Keratinocyte (primary cell): ENCODE data around the gene FGF18. TPM values are rescaled to one million over a fixed set of nuclear protein-coding genes. Genes with fewer than 3 reads are reported as not detected.

Experiments used
- DNase-seq: peaks from one replicate; pipeline ENCODE4 v3.0.0-alpha.2; 2011; ENCODE audit warnings: low read depth, missing footprints, low spot score
- FAIRE-seq: peaks from 2 replicates; lab custom pipeline; 2011; peaks lifted over from hg19 to GRCh38; lab: Jason Lieb, UNC
- H2AFZ ChIP-seq: 2 replicates; pipeline ENCODE4 v1.6.0; 2012; ENCODE audit warnings: low read length, control low read depth, inconsistent platforms; ENCODE audit not compliant: control insufficient read depth
- H3K27ac ChIP-seq: 2 replicates; pipeline ENCODE4 v1.5.1; 2011; ENCODE audit warnings: low read length; ENCODE audit not compliant: control insufficient read depth, insufficient read depth
- H3K27me3 ChIP-seq: 3 replicates; pipeline ENCODE4 v1.6.0; 2011; ENCODE audit warnings: low read length; ENCODE audit not compliant: control insufficient read depth, insufficient read depth; ENCODE audit errors: extremely low read depth
- H3K36me3 ChIP-seq, 2 experiments: 2 replicates in 1 of 2; 3 replicates in 1 of 2; pipeline ENCODE4 v1.5.1; 2011; ENCODE audit warnings: low read length in 2 of 2, mild to moderate bottlenecking in 1 of 2; ENCODE audit not compliant: control insufficient read depth in 2 of 2, insufficient read depth in 2 of 2; ENCODE audit errors: extremely low read depth in 1 of 2
- H3K4me1 ChIP-seq: 3 replicates; pipeline ENCODE4 v1.5.1; 2011; ENCODE audit warnings: low read length; ENCODE audit not compliant: control insufficient read depth, insufficient read depth; ENCODE audit errors: extremely low read depth
- H3K4me2 ChIP-seq: 3 replicates; pipeline ENCODE4 v1.6.0; 2011; ENCODE audit warnings: low read depth, low read length; ENCODE audit not compliant: control insufficient read depth, insufficient read depth; ENCODE audit errors: extremely low read depth
- H3K4me3 ChIP-seq, 3 experiments: fragments of 200-600 bp in 1 of 3; sonication (generic) in 1 of 3; 2 replicates in 2 of 3; 3 replicates in 1 of 3; pipeline ENCODE4 v1.5.1; 2011 to 2016; ENCODE audit warnings: low read length in 3 of 3, mild to moderate bottlenecking in 3 of 3, control low read depth in 2 of 3, inconsistent platforms in 1 of 3, low read depth in 1 of 3, mixed read lengths in 1 of 3, mixed run types in 1 of 3, moderate library complexity in 1 of 3; ENCODE audit not compliant: control insufficient read depth in 2 of 3, insufficient read depth in 2 of 3; ENCODE audit errors: extremely low read depth in 1 of 3
- H3K79me2 ChIP-seq: 2 replicates; pipeline ENCODE4 v1.6.0; 2012; ENCODE audit warnings: low read length; ENCODE audit not compliant: control insufficient read depth, insufficient read depth
- H3K9ac ChIP-seq: 3 replicates; pipeline ENCODE4 v1.6.0; 2011; ENCODE audit warnings: low read length; ENCODE audit not compliant: control insufficient read depth, insufficient read depth; ENCODE audit errors: extremely low read depth
- H3K9me1 ChIP-seq: 3 replicates; pipeline ENCODE4 v1.6.0; 2011; ENCODE audit warnings: low read length; ENCODE audit not compliant: control insufficient read depth, insufficient read depth; ENCODE audit errors: extremely low read depth
- H3K9me3 ChIP-seq: 2 replicates; pipeline ENCODE4 v1.5.1; 2012; ENCODE audit warnings: low read depth, low read length; ENCODE audit not compliant: control insufficient read depth
- H4K20me1 ChIP-seq: 3 replicates; pipeline ENCODE4 v1.6.0; 2011; ENCODE audit warnings: low read length; ENCODE audit not compliant: control insufficient read depth, insufficient read depth; ENCODE audit errors: extremely low read depth
- EZH2 ChIP-seq: IDR thresholded peaks from one replicate; pipeline ENCODE4 v1.6.1; 2012; ENCODE audit warnings: inconsistent platforms, mild to moderate bottlenecking, low read length, moderate library complexity
- dilution Hi-C: fragments of 300-500 bp; cut with MboI; formaldehyde crosslinking; loops from one replicate; pipeline ENCODE4 v1.7.0; 2020; ENCODE audit warnings: low sequenced_read_pairs; ENCODE audit not compliant: extremely low pct_ligation_motif_present
- polyA plus RNA-seq, 5 experiments: library from polyadenylated mRNA; depleted of rRNA in 3 of 5; stranded (reverse) in 3 of 5; stranded (forward) in 1 of 5; unstranded in 1 of 5; fragments of >200 nt; gene quantifications; 1 replicate in 1 of 5; 2 replicates in 3 of 5; 3 replicates in 1 of 5; pipeline versions ENCODE4 v1.2.1 to v1.2.3, GENCODE V29; 2011 to 2012; ENCODE audit warnings: missing spikeins in 2 of 5, low read depth in 1 of 5, low replicate concordance in 1 of 5
- TF ChIP-seq, protein P1 (sequence below), 3 experiments: IDR thresholded peaks in 1 of 3; conservative IDR thresholded peaks in 1 of 3; optimal IDR thresholded peaks in 1 of 3; 2 replicates in 2 of 3; 3 replicates in 1 of 3; pipeline versions ENCODE3 to v1.5.1; 2011; ENCODE audit warnings: low read length in 3 of 3, mild to moderate bottlenecking in 3 of 3, moderate library complexity in 2 of 3, control low read depth in 1 of 3, inconsistent platforms in 1 of 3; ENCODE audit not compliant: insufficient read depth in 2 of 3; ENCODE audit errors: extremely low read depth in 1 of 3

The FGF18 gene
- polyA plus RNA-seq, 1 donor (not counting 4 experiments of a cell fraction or from before 2014, with no cell fraction given) = 0.05 TPM

DNA sequence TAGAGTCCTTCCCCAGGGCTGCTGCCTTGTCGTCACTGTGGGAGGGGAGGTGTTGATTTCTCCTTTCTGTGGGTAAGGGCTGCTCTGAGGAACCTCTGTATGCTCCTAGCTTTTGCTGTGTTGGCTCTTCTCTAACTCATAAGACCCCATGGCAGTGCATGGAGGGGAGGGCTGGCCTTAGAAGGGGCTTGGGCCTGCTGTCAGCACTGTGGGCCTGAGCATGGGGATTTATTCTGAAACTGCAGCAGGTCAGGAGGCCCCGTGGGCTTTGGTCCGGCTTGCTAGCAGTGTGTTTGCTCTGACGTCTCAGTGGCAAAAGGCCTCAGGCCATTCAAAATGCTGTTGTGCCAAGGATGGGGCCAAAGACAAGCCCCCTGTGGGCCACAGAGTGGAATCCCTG lies 6.8 kb downstream of the FGF18 start:
- no peaks in the 10 kb centered on the region for H3K36me3 ChIP-seq
- DNase-seq (no peak), FAIRE-seq (no peak)
- no peaks in the 10 kb centered on the region for H3K4me1 ChIP-seq
- no peak overlapping the region for H3K4me3 ChIP-seq
- no peak for TF ChIP-seq EZH2
- TF ChIP-seq, protein P1, sequence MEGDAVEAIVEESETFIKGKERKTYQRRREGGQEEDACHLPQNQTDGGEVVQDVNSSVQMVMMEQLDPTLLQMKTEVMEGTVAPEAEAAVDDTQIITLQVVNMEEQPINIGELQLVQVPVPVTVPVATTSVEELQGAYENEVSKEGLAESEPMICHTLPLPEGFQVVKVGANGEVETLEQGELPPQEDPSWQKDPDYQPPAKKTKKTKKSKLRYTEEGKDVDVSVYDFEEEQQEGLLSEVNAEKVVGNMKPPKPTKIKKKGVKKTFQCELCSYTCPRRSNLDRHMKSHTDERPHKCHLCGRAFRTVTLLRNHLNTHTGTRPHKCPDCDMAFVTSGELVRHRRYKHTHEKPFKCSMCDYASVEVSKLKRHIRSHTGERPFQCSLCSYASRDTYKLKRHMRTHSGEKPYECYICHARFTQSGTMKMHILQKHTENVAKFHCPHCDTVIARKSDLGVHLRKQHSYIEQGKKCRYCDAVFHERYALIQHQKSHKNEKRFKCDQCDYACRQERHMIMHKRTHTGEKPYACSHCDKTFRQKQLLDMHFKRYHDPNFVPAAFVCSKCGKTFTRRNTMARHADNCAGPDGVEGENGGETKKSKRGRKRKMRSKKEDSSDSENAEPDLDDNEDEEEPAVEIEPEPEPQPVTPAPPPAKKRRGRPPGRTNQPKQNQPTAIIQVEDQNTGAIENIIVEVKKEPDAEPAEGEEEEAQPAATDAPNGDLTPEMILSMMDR (optimal IDR thresholded peaks at IDR 0.05 in 1 of 3, IDR thresholded peaks at IDR 0.05 in 1 of 3, conservative IDR thresholded peaks at IDR 0.05 in 1 of 3; ENCODE audit: extremely low read depth in 1 of 3, insufficient read depth in 2 of 3, low read length in 3 of 3) = no peak
- no peak overlapping the region for H2AFZ ChIP-seq
- dilution Hi-C loops = no loop called here
- peaks cover 8% of the 10 kb centered on the region for H3K27me3 ChIP-seq
- H3K9ac ChIP-seq = no peak overlapping the region
- no peak overlapping the region for H3K4me2 ChIP-seq
- H3K9me3 ChIP-seq = no peaks in the 10 kb centered on the region
- no peak overlapping the region for H3K27ac ChIP-seq
- H4K20me1 ChIP-seq = peaks cover 3% of the 10 kb centered on the region
- H3K79me2 ChIP-seq = no peaks in the 10 kb centered on the region
- no peaks in the 10 kb centered on the region for H3K9me1 ChIP-seq

- H4K20me1 ChIP-seq = no peaks in the 10 kb centered on the region
- no peaks in the 10 kb centered on the region for H3K36me3 ChIP-seq
- no peaks in the 10 kb centered on the region for H3K79me2 ChIP-seq
- H3K9ac ChIP-seq = no peak overlapping the region
- no peak overlapping the region for H2AFZ ChIP-seq
- no peaks in the 10 kb centered on the region for H3K9me1 ChIP-seq
- H3K27ac ChIP-seq = no peak overlapping the region
- DNase-seq = no peak
- peaks cover 4% of the 10 kb centered on the region for H3K27me3 ChIP-seq
- H3K4me1 ChIP-seq = no peaks in the 10 kb centered on the region
- no peaks in the 10 kb centered on the region for H3K9me3 ChIP-seq
- dilution Hi-C loops = no loop called here
- H3K4me3 ChIP-seq = no peak overlapping the region
- H3K4me2 ChIP-seq = no peak overlapping the region
- TF ChIP-seq, protein P1 (optimal IDR thresholded peaks at IDR 0.05 in 1 of 3, IDR thresholded peaks at IDR 0.05 in 1 of 3, conservative IDR thresholded peaks at IDR 0.05 in 1 of 3; ENCODE audit: extremely low read depth in 1 of 3, insufficient read depth in 2 of 3, low read length in 3 of 3) = no peak
- no peak for TF ChIP-seq EZH2
- FAIRE-seq = no peak
These were observed 7.2 kb downstream of the FGF18 start for GRCh38 chr5:171426680-171427079.
